Measurements from ENCODE around the gene NDUFB11. TPM values are rescaled to one million over a fixed set of nuclear protein-coding genes. Genes with fewer than 3 reads are reported as not detected.

The NDUFB11 gene
- total RNA-seq, 2 experiments from 2014 or later = 89.0 to 89.8 TPM

DNA sequence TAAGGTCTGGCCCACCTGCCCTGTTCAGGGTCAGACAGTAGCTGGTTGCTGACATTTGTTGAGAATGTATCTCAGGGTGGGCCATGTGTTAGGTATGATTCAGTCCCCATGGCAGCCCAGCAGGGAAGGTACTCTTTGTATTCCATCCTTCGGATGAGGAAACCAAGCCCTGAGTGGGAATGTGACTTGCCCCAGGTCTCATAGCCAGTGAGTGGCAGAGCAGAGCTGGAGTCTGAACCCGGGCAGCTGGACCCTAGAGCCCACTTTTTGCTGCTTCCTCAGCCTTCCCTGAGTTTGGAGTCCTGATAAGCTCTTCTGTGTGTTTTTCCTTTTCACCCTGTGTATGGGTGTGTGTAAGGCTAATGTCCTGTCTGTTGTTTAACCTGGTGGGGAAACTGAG is 27.5 kb upstream of the NDUFB11 start:
- POLR2A ChIA-PET = no interaction called here
- CTCF ChIA-PET = no interaction called here
- H3K27me3 Mint-ChIP-seq = no peaks in the 10 kb centered on the region
- DNase-seq = no peak
- no peak overlapping the region for H3K4me3 Mint-ChIP-seq
- peaks cover 34% of the 10 kb centered on the region for H3K36me3 Mint-ChIP-seq (ENCODE audit: low read depth)
- no peaks in the 10 kb centered on the region for H3K9me3 Mint-ChIP-seq
- H3K27ac Mint-ChIP-seq = no peak overlapping the region
- no peaks in the 10 kb centered on the region for H3K4me1 Mint-ChIP-seq

DNA sequence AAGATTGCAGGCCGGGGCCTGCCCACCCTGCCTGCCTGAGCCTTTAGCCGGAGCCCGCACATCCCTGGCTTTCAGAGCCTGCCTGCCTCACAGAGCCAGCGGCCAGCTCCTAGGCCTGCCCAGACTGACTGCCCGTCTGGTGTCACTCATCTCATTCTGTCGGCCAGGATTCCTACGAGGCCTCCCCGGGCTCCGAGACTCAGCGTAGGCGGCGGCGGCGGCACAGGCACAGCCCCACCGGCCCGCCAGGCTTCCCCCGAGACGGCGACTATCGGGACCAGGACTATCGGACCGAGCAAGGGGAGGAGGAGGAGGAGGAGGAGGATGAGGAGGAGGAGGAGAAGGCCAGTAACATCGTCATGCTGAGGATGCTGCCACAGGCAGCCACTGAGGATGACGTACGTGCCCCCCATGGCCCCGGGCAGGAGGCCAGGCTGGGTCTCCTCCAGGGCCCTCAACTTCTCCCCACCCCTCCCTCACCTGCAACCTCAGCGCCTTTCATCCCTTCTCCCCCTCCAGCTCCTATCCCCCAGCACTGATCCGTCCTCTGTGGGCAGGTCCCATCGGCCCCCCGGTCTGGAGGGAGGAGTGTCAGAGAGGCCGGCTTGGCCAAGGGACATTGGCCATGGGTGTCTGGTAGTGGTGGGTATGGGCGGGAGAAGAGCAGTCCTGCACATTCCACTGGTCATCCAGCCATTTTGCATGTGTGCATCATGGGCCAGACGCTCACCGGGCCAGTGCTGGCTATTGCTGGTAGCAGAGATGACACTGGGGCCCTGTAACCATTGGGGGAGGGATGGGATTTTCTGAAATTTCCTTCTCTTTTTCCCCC is 26.6 kb upstream of the NDUFB11 start:
- CTCF ChIA-PET = no interaction called here
- H3K27me3 Mint-ChIP-seq = no peaks in the 10 kb centered on the region
- no peak overlapping the region for H3K4me3 Mint-ChIP-seq
- H3K36me3 Mint-ChIP-seq (ENCODE audit: low read depth) = peaks cover 27% of the 10 kb centered on the region
- DNase-seq = no peak
- H3K9me3 Mint-ChIP-seq = no peaks in the 10 kb centered on the region
- no peaks in the 10 kb centered on the region for H3K4me1 Mint-ChIP-seq
- POLR2A ChIA-PET = no interaction called here
- no peak overlapping the region for H3K27ac Mint-ChIP-seq

DNA sequence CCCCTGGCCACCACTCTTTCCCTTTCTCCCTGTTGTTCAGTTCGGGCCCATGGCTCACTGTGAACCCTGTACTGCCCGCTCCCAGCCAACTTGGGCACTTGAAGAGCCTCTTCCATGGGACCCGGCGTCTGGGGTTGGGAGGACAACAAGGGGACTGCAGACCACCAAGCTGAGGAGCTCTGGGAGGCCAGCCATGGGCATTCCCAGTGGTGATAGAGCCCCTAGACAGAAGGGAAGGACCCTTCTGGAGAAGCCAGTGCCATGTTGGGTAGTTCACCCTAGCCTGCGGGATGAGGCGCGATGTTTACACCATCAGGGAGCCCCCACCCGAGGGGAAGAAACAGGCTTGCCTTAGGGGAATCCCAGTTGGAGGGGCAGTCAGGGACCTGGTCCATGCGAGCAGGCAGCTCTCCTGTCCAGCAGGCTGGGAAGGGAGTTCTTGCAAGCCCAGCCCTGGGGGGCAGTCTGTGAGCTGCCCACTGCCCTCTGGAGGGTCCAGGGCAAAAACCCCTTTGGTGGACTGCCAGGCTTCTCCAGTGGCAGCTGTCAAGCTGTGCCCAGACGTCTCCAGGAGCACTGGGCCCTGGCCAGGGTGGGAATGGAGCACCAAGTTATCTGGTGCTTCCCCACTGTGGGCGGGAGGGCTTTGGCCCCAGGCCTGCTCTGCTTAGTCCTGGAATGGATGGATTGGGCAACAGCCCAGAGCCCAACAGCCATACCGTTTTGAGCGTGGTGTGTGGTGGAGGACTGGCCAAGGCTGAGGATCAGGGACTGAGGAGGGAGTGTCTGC is 25.4 kb upstream of the NDUFB11 start:
- Mint-ChIP-seq H3K4me1 (no peaks in the 10 kb centered on the region), H3K36me3 (ENCODE audit: low read depth) (peaks cover 24% of the 10 kb centered on the region)

DNA sequence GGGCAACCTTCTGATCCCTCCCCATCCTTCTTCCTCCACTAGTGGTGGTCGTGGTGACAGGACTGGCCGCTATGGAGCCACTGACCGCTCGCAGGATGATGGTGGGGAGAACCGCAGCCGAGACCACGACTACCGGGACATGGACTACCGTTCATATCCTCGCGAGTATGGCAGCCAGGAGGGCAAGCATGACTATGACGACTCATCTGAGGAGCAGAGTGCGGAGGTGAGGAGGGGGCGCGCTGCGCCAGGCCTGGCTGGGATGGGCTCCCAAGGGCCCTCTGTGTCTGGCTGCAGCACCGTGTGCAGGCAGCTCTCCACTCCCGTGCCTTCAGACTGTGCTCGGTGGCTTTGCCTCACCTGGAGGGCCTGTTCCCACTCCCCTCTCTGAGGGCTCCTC is 24.8 kb upstream of the NDUFB11 start:
- H3K4me3 Mint-ChIP-seq = no peak overlapping the region
- H3K27ac Mint-ChIP-seq = no peak overlapping the region
- H3K36me3 Mint-ChIP-seq (ENCODE audit: low read depth) = peaks cover 29% of the 10 kb centered on the region
- ChIA-PET POLR2A (no interaction called here), CTCF (no interaction called here)
- no peak for DNase-seq
- no peaks in the 10 kb centered on the region for H3K9me3 Mint-ChIP-seq
- no peaks in the 10 kb centered on the region for H3K4me1 Mint-ChIP-seq
- H3K27me3 Mint-ChIP-seq = no peaks in the 10 kb centered on the region

More for the DNA sequence above, 25.4 kb upstream of the NDUFB11 start:
- no peak for DNase-seq
- Mint-ChIP-seq H3K4me3 (no peak overlapping the region), H3K27ac (no peak overlapping the region), H3K27me3 (no peaks in the 10 kb centered on the region), H3K9me3 (no peaks in the 10 kb centered on the region)
- CTCF ChIA-PET = no interaction called here
- POLR2A ChIA-PET = no interaction called here

DNA sequence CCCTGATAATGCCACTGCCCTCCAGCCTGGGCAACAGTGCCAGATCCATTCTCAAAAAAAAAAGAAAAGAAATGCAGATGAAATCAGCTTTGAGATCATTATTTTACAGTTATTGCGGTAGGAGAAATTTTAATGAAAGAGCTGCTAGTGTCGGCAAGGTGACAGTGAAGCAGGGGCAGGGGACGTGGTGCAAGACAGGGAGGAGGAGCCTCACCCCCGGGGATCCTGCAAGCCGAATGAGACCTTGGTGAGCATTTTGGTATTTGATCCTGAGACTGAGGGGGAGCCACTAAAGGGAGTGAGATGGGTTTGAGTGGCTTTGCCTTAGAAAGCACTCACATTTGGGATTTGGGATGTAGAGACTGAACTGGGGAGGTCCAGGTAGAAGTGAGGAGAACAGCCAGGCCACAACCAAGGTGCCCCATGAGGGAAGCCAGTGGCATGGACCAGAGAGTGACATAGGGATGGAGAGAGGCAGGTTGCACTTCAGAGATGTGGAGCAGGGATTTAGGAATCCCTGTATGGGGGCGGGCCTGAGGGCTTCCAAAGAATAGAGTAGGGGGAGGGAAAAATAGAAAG is 24.1 kb upstream of the NDUFB11 start:
- Mint-ChIP-seq H3K27ac (no peak overlapping the region), H3K27me3 (no peaks in the 10 kb centered on the region), H3K9me3 (no peaks in the 10 kb centered on the region), H3K36me3 (ENCODE audit: low read depth) (peaks cover 30% of the 10 kb centered on the region), H3K4me3 (no peak overlapping the region), H3K4me1 (no peaks in the 10 kb centered on the region)
- no peak for DNase-seq
- ChIA-PET CTCF (interaction anchor here (0.6 kb wide), 1 partner anchor 162 kb away, joined by 3 read pairs; no protein-coding TSS in a partner anchor), POLR2A (no interaction called here)

DNA sequence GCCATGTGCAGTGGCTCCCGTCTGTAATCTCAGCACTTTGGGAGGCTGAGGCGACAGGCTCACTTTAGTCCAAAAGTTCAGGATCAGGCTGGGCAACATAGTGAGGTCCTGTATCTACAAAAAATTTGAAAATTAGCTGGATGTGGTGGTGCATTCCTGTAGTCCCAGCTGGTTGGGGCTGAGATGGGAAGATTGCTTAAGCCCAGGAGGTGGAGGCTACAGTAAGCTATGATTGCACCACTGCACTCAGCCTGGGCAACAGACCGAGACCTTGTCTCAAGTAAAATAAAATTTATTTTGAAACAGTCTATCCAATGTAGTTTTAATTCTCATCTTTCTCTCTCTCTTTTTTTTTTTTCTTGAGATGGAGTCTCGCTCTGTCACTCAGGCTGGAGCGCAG is 21.6 kb upstream of the NDUFB11 start:
- POLR2A ChIA-PET = no interaction called here
- H3K4me1 Mint-ChIP-seq = no peaks in the 10 kb centered on the region
- no peak for DNase-seq
- H3K4me3 Mint-ChIP-seq = no peak overlapping the region
- CTCF ChIA-PET = no interaction called here
- H3K27me3 Mint-ChIP-seq = no peaks in the 10 kb centered on the region
- no peaks in the 10 kb centered on the region for H3K9me3 Mint-ChIP-seq
- H3K36me3 Mint-ChIP-seq (ENCODE audit: low read depth) = peaks cover 30% of the 10 kb centered on the region
- H3K27ac Mint-ChIP-seq = no peak overlapping the region

DNA sequence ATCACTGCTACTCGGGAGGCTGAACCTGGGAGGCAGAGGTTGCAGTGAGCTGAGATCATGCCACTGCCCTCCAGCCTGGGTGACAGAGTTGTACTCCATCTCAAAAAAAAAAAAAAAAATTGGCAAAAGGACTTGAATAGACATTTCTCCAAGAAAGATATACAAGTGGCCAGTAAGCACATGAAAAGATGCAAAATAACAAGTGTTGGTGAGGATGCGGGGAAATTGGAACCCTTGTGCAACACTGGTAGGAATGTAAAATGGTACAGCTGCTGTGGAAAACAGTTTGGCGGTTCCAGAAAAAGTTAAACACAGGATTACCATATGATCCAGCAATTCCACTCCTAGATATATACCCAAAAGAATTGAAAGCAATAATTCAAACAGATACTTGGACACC is 19.9 kb upstream of the NDUFB11 start:
- no peaks in the 10 kb centered on the region for H3K27me3 Mint-ChIP-seq
- DNase-seq = no peak
- H3K4me1 Mint-ChIP-seq = peaks cover 2% of the 10 kb centered on the region
- no peak overlapping the region for H3K4me3 Mint-ChIP-seq
- no peaks in the 10 kb centered on the region for H3K9me3 Mint-ChIP-seq
- peaks cover 31% of the 10 kb centered on the region for H3K36me3 Mint-ChIP-seq (ENCODE audit: low read depth)
- no peak overlapping the region for H3K27ac Mint-ChIP-seq
- ChIA-PET POLR2A (no interaction called here), CTCF (no interaction called here)

DNA sequence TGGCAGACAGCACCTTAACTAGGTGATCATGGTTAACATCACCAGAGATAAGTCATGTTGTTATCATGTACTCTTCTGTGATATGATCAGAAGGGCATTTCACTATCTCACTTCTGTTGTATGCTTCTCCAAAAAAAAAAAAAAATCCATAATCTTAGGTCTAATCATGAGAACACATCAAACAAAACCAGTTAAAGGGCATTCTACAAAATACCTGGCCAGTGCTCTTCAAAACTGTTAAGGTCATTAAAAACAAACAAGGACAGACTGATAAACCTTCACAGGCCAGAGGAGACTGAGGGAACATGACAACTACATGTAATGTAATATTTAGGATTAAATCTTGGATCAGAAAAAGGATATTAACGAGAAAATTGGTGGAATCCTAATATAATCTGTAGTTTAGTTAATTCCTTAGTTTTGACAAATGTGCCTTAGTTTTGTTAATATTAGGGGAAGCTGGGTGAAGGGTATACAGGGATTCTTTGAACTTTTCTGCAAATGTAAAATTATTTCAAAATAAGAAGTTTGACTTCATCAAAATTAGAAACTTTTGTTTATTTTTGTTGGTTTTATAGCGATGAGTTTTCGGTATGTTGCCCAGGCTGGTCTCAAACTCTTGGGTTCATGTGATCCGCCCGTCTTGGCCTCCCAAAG is 18.6 kb upstream of the NDUFB11 start:
- Mint-ChIP-seq H3K4me3 (no peak overlapping the region), H3K9me3 (no peaks in the 10 kb centered on the region), H3K4me1 (peaks cover 2% of the 10 kb centered on the region), H3K27me3 (no peaks in the 10 kb centered on the region), H3K36me3 (ENCODE audit: low read depth) (peaks cover 29% of the 10 kb centered on the region), H3K27ac (no peak overlapping the region)
- ChIA-PET POLR2A (no interaction called here), CTCF (no interaction called here)
- DNase-seq = no peak

DNA sequence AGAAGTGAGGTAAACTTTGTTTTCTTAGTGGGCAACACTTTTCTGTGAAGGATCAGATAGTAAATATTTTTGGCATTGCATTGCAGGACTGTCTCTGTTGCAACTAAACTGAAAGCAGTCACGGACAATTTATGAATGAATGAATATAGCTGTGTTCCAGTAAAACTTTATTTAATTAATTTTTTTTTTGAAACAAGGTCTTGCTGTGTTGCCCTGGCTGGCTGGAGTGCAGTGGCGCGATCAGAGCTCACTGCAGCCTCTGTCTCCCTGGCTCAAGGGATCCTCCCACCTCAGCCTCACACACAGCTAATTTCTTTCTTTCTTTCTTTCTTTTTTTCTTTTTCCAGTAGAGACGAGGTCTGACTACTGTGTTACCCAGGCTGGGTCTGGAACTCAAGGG is 16.3 kb upstream of the NDUFB11 start:
- ChIA-PET CTCF (no interaction called here), POLR2A (no interaction called here)
- Mint-ChIP-seq H3K4me1 (peaks cover 2% of the 10 kb centered on the region), H3K4me3 (no peak overlapping the region), H3K36me3 (ENCODE audit: low read depth) (peaks cover 47% of the 10 kb centered on the region), H3K9me3 (no peaks in the 10 kb centered on the region), H3K27me3 (no peaks in the 10 kb centered on the region), H3K27ac (no peak overlapping the region)
- DNase-seq = no peak

DNA sequence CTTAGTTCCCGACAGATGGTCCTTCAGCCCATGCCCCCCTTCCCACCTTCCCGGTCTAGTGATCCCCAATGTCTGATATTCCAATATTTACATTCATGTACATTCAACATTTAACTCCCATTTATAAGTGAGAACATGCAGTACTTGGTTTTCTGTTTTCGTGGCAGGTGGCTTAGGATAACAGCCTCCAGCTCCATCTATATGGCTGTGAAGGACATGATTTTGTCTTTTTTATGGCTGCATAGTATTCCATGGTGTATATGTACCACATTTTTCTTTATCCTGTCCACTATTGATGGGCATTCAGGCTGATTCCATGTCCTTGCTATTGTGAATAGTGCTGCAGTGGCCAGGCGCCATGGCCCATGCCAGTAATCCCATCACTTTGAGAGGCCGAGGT is 14.3 kb upstream of the NDUFB11 start:
- Mint-ChIP-seq H3K4me1 (peaks cover 2% of the 10 kb centered on the region), H3K4me3 (no peak overlapping the region), H3K27ac (no peak overlapping the region), H3K9me3 (no peaks in the 10 kb centered on the region), H3K36me3 (ENCODE audit: low read depth) (peaks cover 40% of the 10 kb centered on the region), H3K27me3 (no peaks in the 10 kb centered on the region)
- no peak for DNase-seq
- POLR2A ChIA-PET = interaction anchor here (1.2 kb wide), 1 partner anchor 14 kb away, joined by 4 read pairs; the partner anchor contains the start of genes NDUFB11 and RBM10
- CTCF ChIA-PET = interaction anchor here (1.5 kb wide), 1 partner anchor 14 kb away, joined by 4 read pairs; the partner anchor contains the start of genes NDUFB11 and RBM10

DNA sequence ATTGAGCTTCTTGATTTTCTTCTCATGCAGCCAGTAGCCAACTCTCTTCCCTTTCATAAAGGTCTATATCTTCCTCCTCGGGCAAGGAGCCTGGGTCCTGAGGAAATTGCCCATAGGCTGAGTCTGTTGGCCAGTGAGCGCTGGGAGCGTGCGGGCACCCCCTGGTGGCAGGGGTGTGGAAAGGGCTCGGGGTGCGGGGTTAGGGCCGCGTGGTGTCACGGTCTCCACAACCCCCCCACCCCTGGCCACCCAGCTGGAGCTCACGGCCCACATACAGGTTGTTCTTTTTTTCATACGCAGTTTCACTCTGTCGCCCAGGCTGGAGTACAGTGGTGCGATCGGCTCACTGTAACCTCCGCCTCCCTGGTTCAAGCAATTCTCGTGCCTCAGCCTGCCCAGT is 13.6 kb upstream of the NDUFB11 start:
- peaks cover 44% of the 10 kb centered on the region for H3K36me3 Mint-ChIP-seq (ENCODE audit: low read depth)
- H3K27me3 Mint-ChIP-seq = no peaks in the 10 kb centered on the region
- no peak for DNase-seq
- H3K27ac Mint-ChIP-seq = no peak overlapping the region
- no peaks in the 10 kb centered on the region for H3K9me3 Mint-ChIP-seq
- CTCF ChIA-PET = interaction anchor here (0.7 to 1.5 kb wide), 2 partner anchors 13 to 66 kb away, joined by 3 to 4 read pairs; partner anchors contain the start of genes NDUFB11 and RBM10
- POLR2A ChIA-PET = interaction anchor here (1.2 kb wide), 1 partner anchor 13 kb away, joined by 4 read pairs; the partner anchor contains the start of genes NDUFB11 and RBM10
- H3K4me3 Mint-ChIP-seq = no peak overlapping the region
- H3K4me1 Mint-ChIP-seq = peaks cover 2% of the 10 kb centered on the region

DNA sequence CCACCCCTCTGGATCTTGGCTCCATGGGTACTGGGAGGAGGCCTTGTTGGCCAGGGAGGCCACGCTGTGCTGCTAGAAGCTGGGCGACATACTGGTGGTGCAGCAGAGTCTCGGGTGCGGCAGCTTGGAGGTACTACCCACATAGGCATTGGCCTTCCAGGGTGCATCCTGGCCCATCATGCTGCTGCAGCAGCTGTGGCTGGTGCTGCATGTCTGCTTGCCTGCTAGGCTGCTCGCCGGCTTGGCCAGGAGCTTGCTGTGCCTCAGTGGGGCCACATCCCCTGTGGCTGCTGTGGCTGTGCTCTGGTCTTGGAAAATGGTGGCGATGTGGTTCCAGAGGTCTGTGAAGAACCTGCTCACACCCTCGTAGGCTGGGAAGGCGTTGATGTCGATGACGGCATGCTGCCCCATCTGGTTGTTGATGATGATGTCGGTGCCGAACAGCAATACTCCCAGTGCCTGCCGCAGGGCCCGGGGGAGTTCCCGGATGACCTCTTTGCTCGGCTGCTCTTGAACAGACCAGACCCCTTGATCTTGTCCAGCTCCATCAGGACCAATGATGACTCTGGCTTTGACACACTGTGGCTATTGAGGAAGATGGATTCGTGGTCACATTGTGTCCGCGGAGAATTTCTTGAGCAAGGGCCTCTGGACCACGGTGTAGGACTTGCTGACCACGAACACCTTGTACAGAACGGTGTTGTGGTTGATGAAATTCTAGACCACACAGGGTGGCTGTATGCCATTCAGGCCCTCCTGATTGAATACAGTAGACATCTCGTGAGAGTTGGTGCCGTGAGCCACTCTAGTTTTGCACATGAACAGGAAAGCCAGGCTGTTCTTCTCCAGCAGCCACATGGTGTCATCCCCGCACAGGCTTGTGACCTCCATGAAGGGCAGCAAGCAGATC is 12.4 kb upstream of the NDUFB11 start:
- CTCF ChIA-PET = interaction anchor here (1.5 kb wide), 1 partner anchor 12 kb away, joined by 4 read pairs; the partner anchor contains the start of genes NDUFB11 and RBM10
- H3K4me3 Mint-ChIP-seq = no peak overlapping the region
- peaks cover 2% of the 10 kb centered on the region for H3K4me1 Mint-ChIP-seq
- peaks cover 44% of the 10 kb centered on the region for H3K36me3 Mint-ChIP-seq (ENCODE audit: low read depth)
- no peak for DNase-seq
- H3K27me3 Mint-ChIP-seq = no peaks in the 10 kb centered on the region
- no peak overlapping the region for H3K27ac Mint-ChIP-seq
- H3K9me3 Mint-ChIP-seq = no peaks in the 10 kb centered on the region
- POLR2A ChIA-PET = no interaction called here
